ENCODE results near the gene DTNA.

DTNA gene

GRCh38 chr18:34796035-34796657, 86.0 kb downstream of the DTNA start:
- no peak for TF ChIP-seq CTCF (IDR thresholded peaks at IDR 0.05; ENCODE audit: low read depth, low read length)

GRCh38 chr18:34799291-34799690, 89.2 kb downstream of the DTNA start:
- DNase-seq (ENCODE audit: extremely low read depth, low read depth) = no peak
- TF ChIP-seq CTCF (IDR thresholded peaks at IDR 0.05; ENCODE audit: low read depth, low read length) = no peak

More at GRCh38 chr18:34796035-34796657, 86.0 kb downstream of the DTNA start:
- DNase-seq (ENCODE audit: extremely low read depth, low read depth) = no peak

GRCh38 chr18:34800381-34800780, 90.3 kb downstream of the DTNA start:
- no peak for DNase-seq (ENCODE audit: extremely low read depth, low read depth)
- no peak for TF ChIP-seq CTCF (IDR thresholded peaks at IDR 0.05; ENCODE audit: low read depth, low read length)

GRCh38 chr18:34801774-34802173, 91.7 kb downstream of the DTNA start:
- no peak for DNase-seq (ENCODE audit: extremely low read depth, low read depth)

GRCh38 chr18:34802959-34803358, 92.9 kb downstream of the DTNA start:
- no peak for TF ChIP-seq CTCF (IDR thresholded peaks at IDR 0.05; ENCODE audit: low read depth, low read length)
- no peak for DNase-seq (ENCODE audit: extremely low read depth, low read depth)

More at GRCh38 chr18:34801774-34802173, 91.7 kb downstream of the DTNA start:
- TF ChIP-seq CTCF (IDR thresholded peaks at IDR 0.05; ENCODE audit: low read depth, low read length) = no peak

- TF ChIP-seq CTCF (IDR thresholded peaks at IDR 0.05; ENCODE audit: low read depth, low read length) = no peak
- no peak for DNase-seq (ENCODE audit: extremely low read depth, low read depth)
Measured at GRCh38 chr18:34803877-34804400, 93.8 kb downstream of the DTNA start.

GRCh38 chr18:34805103-34805877, 95.2 kb downstream of the DTNA start:
- no peak for TF ChIP-seq CTCF (IDR thresholded peaks at IDR 0.05; ENCODE audit: low read depth, low read length)
- DNase-seq (ENCODE audit: extremely low read depth, low read depth) = no peak

Measured in AG09319 (cell line).